SK-N-SH treated with all-trans-retinoic acid at 6 μM for 48 hours (cell line): Measurements from ENCODE around the gene TRIM24.

Experiments
- ATAC-seq: fragments of 200-7000 bp; cut with Tn5 transposase; 3 replicates; pipeline ENCODE4 v1.9.1; 2020; ENCODE audit warnings: mild to moderate bottlenecking, moderate library complexity
- ARNTL ChIP-seq: fragments of 450-650 bp; formaldehyde crosslinking; IDR thresholded peaks from 2 replicates; pipeline ENCODE4 v1.5.0; 2020; ENCODE audit warnings: low read depth, mild to moderate bottlenecking, moderate library complexity, borderline replicate concordance
- CSDC2 ChIP-seq: fragments of 250-450 bp; sonication (Bioruptor Pico); IDR thresholded peaks from 2 replicates; pipeline ENCODE4 v1.5.0; 2020; ENCODE audit warnings: mild to moderate bottlenecking, moderate library complexity
- CSRNP3 ChIP-seq: fragments of 250-450 bp; sonication (Bioruptor Pico); IDR thresholded peaks from 2 replicates; pipeline ENCODE4 v1.5.1; 2021; ENCODE audit warnings: mild to moderate bottlenecking, moderate library complexity
- ESRRG ChIP-seq: fragments of 250-450 bp; sonication (Bioruptor Pico); IDR thresholded peaks from 2 replicates; pipeline ENCODE4 v1.6.1; 2021; ENCODE audit warnings: mild to moderate bottlenecking
- GLIS3 ChIP-seq: fragments of 250-450 bp; sonication (Bioruptor Pico); IDR thresholded peaks from 2 replicates; pipeline ENCODE4 v1.5.0; 2020; ENCODE audit warnings: mild to moderate bottlenecking, moderate library complexity
- ISL1 ChIP-seq: fragments of 250-450 bp; sonication (Bioruptor Pico); IDR thresholded peaks from 2 replicates; pipeline ENCODE4 v2.1.2; 2022; ENCODE audit warnings: mild to moderate bottlenecking, moderate library complexity
- OSR1 ChIP-seq: fragments of 250-450 bp; sonication (Bioruptor Pico); IDR thresholded peaks from 2 replicates; pipeline ENCODE4 v1.8.0; 2022; ENCODE audit warnings: moderate library complexity, mild to moderate bottlenecking, inconsistent platforms
- PATZ1 ChIP-seq: fragments of 250-450 bp; sonication (Bioruptor Pico); IDR thresholded peaks from 2 replicates; pipeline ENCODE4 v1.8.0; 2020; ENCODE audit warnings: mild to moderate bottlenecking, moderate library complexity, borderline replicate concordance
- POU6F1 ChIP-seq: fragments of 250-450 bp; sonication (Bioruptor Pico); IDR thresholded peaks from 2 replicates; pipeline ENCODE4 v1.8.0; 2021; ENCODE audit warnings: low read depth, mild to moderate bottlenecking, moderate library complexity, borderline replicate concordance
- PPARA ChIP-seq: fragments of 250-450 bp; sonication (Bioruptor Pico); IDR thresholded peaks from 2 replicates; pipeline ENCODE4 v1.5.0; 2020; ENCODE audit warnings: mild to moderate bottlenecking, borderline replicate concordance
- RARB ChIP-seq: fragments of 250-450 bp; sonication (Bioruptor Pico); IDR thresholded peaks from 2 replicates; pipeline ENCODE4 v1.8.0; 2021; ENCODE audit warnings: mild to moderate bottlenecking, moderate library complexity
- TCF4 ChIP-seq: fragments of 250-450 bp; sonication (Bioruptor Pico); IDR thresholded peaks from 2 replicates; pipeline ENCODE4 v1.8.0; 2021; ENCODE audit warnings: mild to moderate bottlenecking, moderate library complexity, borderline replicate concordance
- TOX ChIP-seq: fragments of 250-450 bp; sonication (Bioruptor Pico); IDR thresholded peaks from 2 replicates; pipeline ENCODE4 v1.8.0; 2021; ENCODE audit warnings: mild to moderate bottlenecking, moderate library complexity, borderline replicate concordance
- TSHZ2 ChIP-seq: fragments of 250-450 bp; sonication (Bioruptor Pico); IDR thresholded peaks from 2 replicates; pipeline ENCODE4 v1.5.0; 2020; ENCODE audit warnings: mild to moderate bottlenecking, moderate library complexity
- ZC3H10 ChIP-seq: fragments of 250-450 bp; sonication (Bioruptor Pico); IDR thresholded peaks from 2 replicates; pipeline ENCODE4 v1.5.1; 2021; ENCODE audit warnings: mild to moderate bottlenecking, moderate library complexity
- ZFP3 ChIP-seq: fragments of 250-450 bp; sonication (Bioruptor Pico); IDR thresholded peaks from 2 replicates; pipeline ENCODE4 v1.5.0; 2020; ENCODE audit warnings: mild to moderate bottlenecking, moderate library complexity
- ZFP30 ChIP-seq: fragments of 450-650 bp; formaldehyde crosslinking; IDR thresholded peaks from 2 replicates; pipeline ENCODE4 v1.5.0; 2022; ENCODE audit warnings: mild to moderate bottlenecking, moderate library complexity
- ZNF565 ChIP-seq: fragments of 450-650 bp; formaldehyde crosslinking; conservative IDR thresholded peaks from 2 replicates; pipeline ENCODE4 v1.5.0; 2020; ENCODE audit warnings: low read depth, mild to moderate bottlenecking, moderate library complexity
- ZNF70 ChIP-seq: fragments of 450-650 bp; formaldehyde crosslinking; IDR thresholded peaks from 2 replicates; pipeline ENCODE4 v1.5.0; 2020; ENCODE audit warnings: mild to moderate bottlenecking, moderate library complexity
- ZNF8 ChIP-seq: fragments of 450-650 bp; formaldehyde crosslinking; IDR thresholded peaks from 2 replicates; pipeline ENCODE4 v1.5.0; 2020; ENCODE audit warnings: mild to moderate bottlenecking, moderate library complexity

TRIM24 gene

GRCh38 chr7:138449580-138449979, 10.5 kb upstream of the TRIM24 start:
- ATAC-seq, result no peak
- TF ChIP-seq ZFP30, result no peak
- no peak for TF ChIP-seq ARNTL
- TF ChIP-seq CSRNP3 (CRISPR knock-in tag), result no peak
- no peak for TF ChIP-seq PPARA (CRISPR knock-in tag)
- no peak for TF ChIP-seq TSHZ2 (CRISPR knock-in tag)
- no peak for TF ChIP-seq ZNF565 (CRISPR knock-in tag)

GRCh38 chr7:138455609-138456008, 4.5 kb upstream of the TRIM24 start:
- ATAC-seq, result no peak
- TF ChIP-seq ZNF70 (CRISPR knock-in tag), result no peak
- TF ChIP-seq OSR1, result no peak
- TF ChIP-seq ZNF565 (CRISPR knock-in tag), result no peak
- no peak for TF ChIP-seq ARNTL
- no peak for TF ChIP-seq ISL1 (CRISPR knock-in tag)
- TF ChIP-seq ZNF8, result no peak
- no peak for TF ChIP-seq TCF4
- no peak for TF ChIP-seq PPARA (CRISPR knock-in tag)
- no peak for TF ChIP-seq ZC3H10 (CRISPR knock-in tag)
- no peak for TF ChIP-seq TOX
- TF ChIP-seq ESRRG (CRISPR knock-in tag), result no peak
- no peak for TF ChIP-seq TSHZ2 (CRISPR knock-in tag)
- no peak for TF ChIP-seq ZFP3 (CRISPR knock-in tag)
- no peak for TF ChIP-seq RARB (CRISPR knock-in tag)
- no peak for TF ChIP-seq GLIS3 (CRISPR knock-in tag)
- TF ChIP-seq CSRNP3 (CRISPR knock-in tag), result no peak
- no peak for TF ChIP-seq CSDC2 (CRISPR knock-in tag)
- no peak for TF ChIP-seq PATZ1
- no peak for TF ChIP-seq POU6F1
- no peak for TF ChIP-seq ZFP30
